Transverse colon (tissue), 4 donors: ENCODE data around the gene EPPIN. TPM values are rescaled to one million over a fixed set of nuclear protein-coding genes. Genes with fewer than 3 reads are reported as not detected.

Source experiments
- DNase-seq: peaks from one replicate; pipeline ENCODE4 v3.0.0-alpha.2; 2019
- H3K27ac ChIP-seq, 4 donors: fragments of 200-600 bp; sonication (generic); 2 replicates each; pipeline ENCODE4 v1.5.1; 2016 to 2018; ENCODE audit warnings: inconsistent platforms in 4 of 4
- H3K27me3 ChIP-seq: fragments of 200-600 bp; sonication (generic); 2 replicates; pipeline ENCODE4 v1.5.1; 2017; ENCODE audit warnings: inconsistent platforms
- H3K36me3 ChIP-seq, 4 donors: fragments of 200-600 bp; sonication (generic); 2 replicates each; pipeline ENCODE4 v1.5.1; 2017 to 2019; ENCODE audit warnings: inconsistent platforms in 4 of 4
- H3K4me1 ChIP-seq, 4 donors: fragments of 200-600 bp; sonication (generic); 2 replicates each; pipeline ENCODE4 v1.5.1; 2017 to 2020; ENCODE audit warnings: inconsistent platforms in 4 of 4
- H3K4me3 ChIP-seq, 4 donors: fragments of 200-600 bp; sonication (generic); 1 replicate in 1 of 4; 2 replicates in 3 of 4; pipeline versions ENCODE4 v1.5.1 to v1.6.1; 2017 to 2019; ENCODE audit warnings: inconsistent platforms in 4 of 4
- H3K9me3 ChIP-seq, 2 donors: fragments of 200-600 bp; sonication (generic); 2 replicates each; pipeline ENCODE4 v1.5.1; 2017 to 2019; ENCODE audit warnings: inconsistent platforms in 2 of 2
- EP300 ChIP-seq: sonication (generic); formaldehyde crosslinking; IDR thresholded peaks from one replicate; pipeline ENCODE4 v1.6.1; 2017; ENCODE audit warnings: antibody characterized with exemption, low read depth
- POLR2A ChIP-seq: fragments of 450-650 bp; IDR thresholded peaks from one replicate; pipeline ENCODE4 v1.6.1; 2016; ENCODE audit warnings: antibody characterized with exemption, mild to moderate bottlenecking, moderate library complexity
- POLR2AphosphoS5 ChIP-seq, 3 donors: sonication (generic); formaldehyde crosslinking; IDR thresholded peaks; one replicate each; pipeline ENCODE4 v1.6.1; 2016; ENCODE audit warnings: antibody characterized with exemption in 3 of 3
- WGBS, 2 donors: methylation state at CpG; one replicate each; pipeline ENCODE4 v1.1.5; 2018; ENCODE audit warnings: low coverage in 1 of 2; 5-methylcytosine and 5-hydroxymethylcytosine counted together
- in situ Hi-C, 4 donors: fragments of 200-750 bp; cut with MboI; loops; one replicate each; pipeline versions ENCODE4 v1.15.0 to v1.15.1; 2017; ENCODE audit warnings: low sequenced_read_pairs in 3 of 4, low pct_ligation_motif_present in 1 of 4, low pct_unique_long_range_greater_than_20kb in 1 of 4
- intact Hi-C: fragments of 100-400 bp; cut with DNase I; formaldehyde crosslinking; loops from one replicate; pipeline ENCODE4 v1.15.1; 2023; ENCODE audit warnings: low total_unique reads
- total RNA-seq, 4 donors: library from RNA; depleted of rRNA; stranded (reverse); fragments of >200 nt; gene quantifications; one replicate each; pipeline ENCODE4 v1.1.0, GENCODE V29; 2016
- TF ChIP-seq, protein P1 (sequence below), 5 experiments: fragments of 200-600 bp in 3 of 5; fragments of 450-650 bp in 2 of 5; sonication (generic) in 3 of 5; IDR thresholded peaks; 1 replicate in 2 of 5; 2 replicates in 3 of 5; pipeline ENCODE4 v1.5.1; 2016 to 2017; ENCODE audit warnings: antibody characterized with exemption in 5 of 5, inconsistent platforms in 3 of 5, mild to moderate bottlenecking in 2 of 5, moderate library complexity in 1 of 5

EPPIN gene
- total RNA-seq, 4 donors from 2014 or later = not detected

DNA sequence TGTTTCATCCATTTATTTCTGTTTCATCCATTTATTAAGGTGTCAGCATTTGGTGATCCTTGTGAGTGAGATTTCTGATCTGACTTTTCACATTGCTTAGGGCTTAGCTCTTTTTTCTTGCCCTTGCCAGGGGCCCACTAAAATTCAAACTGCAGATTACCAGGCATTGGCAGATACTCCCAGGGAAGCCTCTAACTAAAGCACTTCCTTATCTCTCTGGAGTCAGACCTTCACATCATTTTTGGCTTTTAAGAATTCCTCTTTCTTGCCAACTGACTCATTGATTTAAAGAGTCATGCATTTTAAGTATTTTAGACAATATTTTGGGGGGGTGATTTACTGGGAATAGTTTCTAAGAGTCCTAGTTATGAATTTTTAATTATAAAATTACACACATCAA lies 34.5 kb upstream of the EPPIN start:
- Histone ChIP-seq H3K27ac (no peak overlapping the region), H3K4me1 (no peaks in the 10 kb centered on the region), H3K4me3 (no peak overlapping the region), H3K9me3 (no peaks in the 10 kb centered on the region), H3K27me3 (no peaks in the 10 kb centered on the region), H3K36me3 (no peaks in the 10 kb centered on the region)
- intact Hi-C loops (no loop called here), in situ Hi-C loops (loop anchor here in 1 of 4 donors (25.0 kb wide), 1 partner anchor 181 kb away; no protein-coding TSS in a partner anchor)
- TF ChIP-seq POLR2AphosphoS5 (IDR thresholded peaks at IDR 0.05) (no peak), POLR2A (no peak), EP300 (no peak)
- TF ChIP-seq, protein P1, sequence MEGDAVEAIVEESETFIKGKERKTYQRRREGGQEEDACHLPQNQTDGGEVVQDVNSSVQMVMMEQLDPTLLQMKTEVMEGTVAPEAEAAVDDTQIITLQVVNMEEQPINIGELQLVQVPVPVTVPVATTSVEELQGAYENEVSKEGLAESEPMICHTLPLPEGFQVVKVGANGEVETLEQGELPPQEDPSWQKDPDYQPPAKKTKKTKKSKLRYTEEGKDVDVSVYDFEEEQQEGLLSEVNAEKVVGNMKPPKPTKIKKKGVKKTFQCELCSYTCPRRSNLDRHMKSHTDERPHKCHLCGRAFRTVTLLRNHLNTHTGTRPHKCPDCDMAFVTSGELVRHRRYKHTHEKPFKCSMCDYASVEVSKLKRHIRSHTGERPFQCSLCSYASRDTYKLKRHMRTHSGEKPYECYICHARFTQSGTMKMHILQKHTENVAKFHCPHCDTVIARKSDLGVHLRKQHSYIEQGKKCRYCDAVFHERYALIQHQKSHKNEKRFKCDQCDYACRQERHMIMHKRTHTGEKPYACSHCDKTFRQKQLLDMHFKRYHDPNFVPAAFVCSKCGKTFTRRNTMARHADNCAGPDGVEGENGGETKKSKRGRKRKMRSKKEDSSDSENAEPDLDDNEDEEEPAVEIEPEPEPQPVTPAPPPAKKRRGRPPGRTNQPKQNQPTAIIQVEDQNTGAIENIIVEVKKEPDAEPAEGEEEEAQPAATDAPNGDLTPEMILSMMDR (IDR thresholded peaks at IDR 0.05) = no peak
- DNase-seq = no peak

DNA sequence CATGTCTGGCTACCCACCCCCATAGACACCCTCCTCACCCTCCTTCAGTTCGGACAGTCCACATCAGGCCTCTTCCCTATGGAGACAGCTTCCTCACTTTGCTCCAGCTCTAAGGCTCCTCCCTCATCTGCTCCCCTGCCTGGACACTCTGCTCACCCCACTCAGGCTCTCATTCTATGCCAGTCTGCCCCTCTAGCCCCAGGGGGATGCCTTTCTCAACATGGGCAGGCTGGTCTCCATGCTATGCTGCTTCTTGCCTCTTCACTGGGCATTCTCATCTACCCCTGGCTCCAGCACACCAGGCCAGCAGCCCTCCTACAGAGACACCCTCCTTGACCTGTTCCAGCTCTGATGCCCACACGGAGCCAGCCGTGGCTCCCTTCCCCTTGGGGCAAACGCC lies 32.0 kb upstream of the EPPIN start, which contains the start of gene WFDC8:
TSS of gene WFDC8 (minus strand) at position 101 of the 400 bp plus-strand sequence. CDS start at position 64, 37 bp downstream.
- Histone ChIP-seq H3K9me3 (no peaks in the 10 kb centered on the region), H3K4me3 (no peak within 1 kb of the TSS), H3K36me3 (no peaks in the 10 kb centered on the region), H3K27me3 (no peaks in the 10 kb centered on the region), H3K4me1 (no peaks in the 10 kb centered on the region), H3K27ac (no peak within 1 kb of the TSS)
- WGBS, 2 donors = 56 to 67% methylated on average over 4 of the region's 4 CpGs
- intact Hi-C loops = no loop called here
- in situ Hi-C loops = loop anchor here in 1 of 4 donors (25.0 kb wide), 1 partner anchor 183 kb away; no protein-coding TSS in a partner anchor
- TF ChIP-seq POLR2AphosphoS5 (IDR thresholded peaks at IDR 0.05) = no peak
- TF ChIP-seq, protein P1 (IDR thresholded peaks at IDR 0.05) = no peak
- TF ChIP-seq EP300 = no peak
- no peak for TF ChIP-seq POLR2A
- DNase-seq = no peak

DNA sequence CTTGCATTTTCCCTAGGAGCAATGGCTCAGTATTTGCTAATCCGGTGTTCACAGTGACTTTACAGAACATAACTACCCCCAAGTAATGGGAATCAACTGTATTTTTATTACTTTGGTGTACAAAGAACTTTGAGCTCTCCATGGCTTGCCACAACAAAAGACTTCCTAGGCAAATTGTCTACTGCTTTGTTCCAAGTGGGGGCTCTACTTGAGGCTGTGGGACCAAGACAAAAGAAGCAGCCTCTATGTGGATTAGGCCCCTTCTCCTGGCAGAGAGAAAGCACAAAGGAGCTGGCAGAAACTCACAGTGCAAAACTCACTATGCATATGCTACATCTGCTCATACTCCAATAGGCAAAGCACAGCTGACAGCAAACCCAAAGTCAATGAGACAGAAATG lies 31.0 kb upstream of the EPPIN start:
- intact Hi-C loops (no loop called here), in situ Hi-C loops (loop anchor here in 1 of 4 donors (25.0 kb wide), 1 partner anchor 184 kb away; no protein-coding TSS in a partner anchor)
- H3K36me3 ChIP-seq = no peaks in the 10 kb centered on the region
- no peak for DNase-seq
- H3K27me3 ChIP-seq = no peaks in the 10 kb centered on the region
- WGBS, 2 donors = 79% methylated on average over 1 of the region's 1 CpG; no CpG with 5 or more reads in 1 of the 2 donors
- H3K4me1 ChIP-seq = no peaks in the 10 kb centered on the region
- no peaks in the 10 kb centered on the region for H3K9me3 ChIP-seq
- no peak for TF ChIP-seq EP300
- TF ChIP-seq, protein P1 (IDR thresholded peaks at IDR 0.05) = no peak
- TF ChIP-seq POLR2A = no peak
- TF ChIP-seq POLR2AphosphoS5 (IDR thresholded peaks at IDR 0.05) = no peak
- H3K4me3 ChIP-seq = no peak overlapping the region
- H3K27ac ChIP-seq = no peak overlapping the region

DNA sequence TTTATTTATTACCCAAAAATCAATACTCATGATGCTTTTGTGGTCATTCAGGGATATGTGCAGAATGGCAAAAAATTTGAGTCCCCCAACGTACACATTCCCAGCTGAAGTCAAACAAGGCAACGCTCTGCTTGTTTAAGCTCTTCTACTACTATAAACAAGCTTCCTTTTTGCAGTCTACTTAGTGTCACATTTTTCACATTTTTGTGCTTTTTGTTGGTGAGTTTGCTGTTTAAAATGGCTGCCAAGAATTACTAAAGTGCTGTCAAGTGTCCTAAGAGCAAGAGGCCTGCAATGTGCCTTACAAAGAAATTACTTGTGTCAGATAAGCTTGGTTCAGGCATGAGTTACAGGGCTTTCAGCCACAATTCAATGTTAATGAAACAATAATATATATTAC lies 29.8 kb upstream of the EPPIN start:
- no peaks in the 10 kb centered on the region for H3K9me3 ChIP-seq
- WGBS, 2 donors = 38 to 73% methylated on average over 2 of the region's 2 CpGs
- H3K36me3 ChIP-seq = no peaks in the 10 kb centered on the region
- H3K4me1 ChIP-seq = no peaks in the 10 kb centered on the region
- no peak for TF ChIP-seq EP300
- TF ChIP-seq POLR2A = no peak
- TF ChIP-seq, protein P1 (IDR thresholded peaks at IDR 0.05) = no peak
- TF ChIP-seq POLR2AphosphoS5 (IDR thresholded peaks at IDR 0.05) = no peak
- no peak for DNase-seq
- no peak overlapping the region for H3K27ac ChIP-seq
- H3K4me3 ChIP-seq = no peak overlapping the region
- in situ Hi-C loops = loop anchor here in 1 of 4 donors (25.0 kb wide), 1 partner anchor 185 kb away; no protein-coding TSS in a partner anchor
- intact Hi-C loops = no loop called here
- H3K27me3 ChIP-seq = no peaks in the 10 kb centered on the region
